Epithelial cell of umbilical artery (primary cell): ENCODE data around the gene BLTP3B. TPM values are rescaled to one million over a fixed set of nuclear protein-coding genes. Genes with fewer than 3 reads are reported as not detected.

Experiments used
- total RNA-seq: library from RNA; depleted of rRNA; stranded (reverse); fragments of >200 nt; gene quantifications from 2 replicates; pipeline ENCODE4 v1.2.3, GENCODE V29; 2014

Gene BLTP3B, protein sequence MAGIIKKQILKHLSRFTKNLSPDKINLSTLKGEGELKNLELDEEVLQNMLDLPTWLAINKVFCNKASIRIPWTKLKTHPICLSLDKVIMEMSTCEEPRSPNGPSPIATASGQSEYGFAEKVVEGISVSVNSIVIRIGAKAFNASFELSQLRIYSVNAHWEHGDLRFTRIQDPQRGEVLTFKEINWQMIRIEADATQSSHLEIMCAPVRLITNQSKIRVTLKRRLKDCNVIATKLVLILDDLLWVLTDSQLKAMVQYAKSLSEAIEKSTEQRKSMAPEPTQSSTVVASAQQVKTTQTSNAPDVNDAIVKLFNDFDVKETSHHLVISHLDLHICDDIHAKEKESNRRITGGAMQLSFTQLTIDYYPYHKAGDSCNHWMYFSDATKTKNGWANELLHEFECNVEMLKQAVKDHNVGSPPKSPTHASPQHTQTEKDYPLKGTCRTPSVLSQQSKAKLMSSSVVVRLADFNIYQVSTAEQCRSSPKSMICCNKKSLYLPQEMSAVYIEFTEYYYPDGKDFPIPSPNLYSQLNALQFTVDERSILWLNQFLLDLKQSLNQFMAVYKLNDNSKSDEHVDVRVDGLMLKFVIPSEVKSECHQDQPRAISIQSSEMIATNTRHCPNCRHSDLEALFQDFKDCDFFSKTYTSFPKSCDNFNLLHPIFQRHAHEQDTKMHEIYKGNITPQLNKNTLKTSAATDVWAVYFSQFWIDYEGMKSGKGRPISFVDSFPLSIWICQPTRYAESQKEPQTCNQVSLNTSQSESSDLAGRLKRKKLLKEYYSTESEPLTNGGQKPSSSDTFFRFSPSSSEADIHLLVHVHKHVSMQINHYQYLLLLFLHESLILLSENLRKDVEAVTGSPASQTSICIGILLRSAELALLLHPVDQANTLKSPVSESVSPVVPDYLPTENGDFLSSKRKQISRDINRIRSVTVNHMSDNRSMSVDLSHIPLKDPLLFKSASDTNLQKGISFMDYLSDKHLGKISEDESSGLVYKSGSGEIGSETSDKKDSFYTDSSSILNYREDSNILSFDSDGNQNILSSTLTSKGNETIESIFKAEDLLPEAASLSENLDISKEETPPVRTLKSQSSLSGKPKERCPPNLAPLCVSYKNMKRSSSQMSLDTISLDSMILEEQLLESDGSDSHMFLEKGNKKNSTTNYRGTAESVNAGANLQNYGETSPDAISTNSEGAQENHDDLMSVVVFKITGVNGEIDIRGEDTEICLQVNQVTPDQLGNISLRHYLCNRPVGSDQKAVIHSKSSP (N-terminal part only)
- 14.9 and 18.8 TPM in 2 replicates for total RNA-seq

DNA sequence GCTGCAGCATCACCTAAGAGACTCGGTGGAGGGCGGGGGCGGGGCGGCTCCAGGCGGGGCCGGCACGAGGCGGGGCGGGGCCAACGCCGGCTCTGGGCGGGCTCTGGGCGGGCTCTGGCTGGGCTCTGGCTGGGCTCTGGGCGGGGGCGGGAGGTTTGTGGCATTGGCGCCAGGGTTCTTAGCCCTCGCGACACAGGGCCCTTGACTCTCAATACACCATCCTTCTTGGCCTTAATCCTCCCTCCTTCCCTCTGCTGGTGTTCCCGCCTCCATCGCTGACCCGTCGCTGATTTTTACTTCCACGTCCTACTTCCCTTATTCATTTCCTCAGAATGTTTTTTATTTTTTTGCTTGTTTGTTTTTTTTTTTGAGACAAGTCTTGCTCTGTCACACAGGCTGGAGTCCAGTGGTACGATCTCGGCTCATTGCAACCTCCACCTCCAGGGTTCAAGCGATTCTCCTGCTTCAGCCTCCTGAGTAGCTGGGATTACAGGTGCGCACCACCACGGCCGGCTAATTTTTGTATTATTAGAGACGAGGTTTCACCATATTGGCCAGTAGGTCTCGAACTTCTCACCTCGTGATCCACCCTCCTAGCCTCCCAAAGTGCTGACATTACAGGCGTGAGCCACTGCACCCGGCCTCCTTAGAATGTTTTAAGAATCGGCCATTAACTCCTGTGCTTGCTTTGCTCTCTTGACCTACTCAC, at the start of gene BLTP3B:
Gene BLTP3B, minus strand, starts transcription at position 24 of the 709 bp plus-strand sequence. CDS start 239 bp downstream, outside the sequence.

Other genes with a start within 250 kb of the BLTP3B start
- 0.46 TPM in 1 of 2 replicates, not detected in the other for gene ANKS1B, start 157.9 kb downstream of the BLTP3B start, total RNA-seq
- 16.6 and 24.2 TPM in 2 replicates for gene ACTR6, start 57.9 kb upstream of the BLTP3B start, total RNA-seq
- gene DEPDC4, start 124.2 kb upstream of the BLTP3B start, total RNA-seq = 0.32 and 0.61 TPM in 2 replicates
- 36.1 and 43.8 TPM in 2 replicates for gene SCYL2, start 124.3 kb upstream of the BLTP3B start, total RNA-seq
- not detected in 2 replicates for gene SLC17A8, start 214.2 kb upstream of the BLTP3B start, total RNA-seq